ENCODE measurements around the gene OSGIN1.
A peak's percentile ranks its signal among the peaks of the same experiment; 100 is the strongest.

Gene OSGIN1, protein sequence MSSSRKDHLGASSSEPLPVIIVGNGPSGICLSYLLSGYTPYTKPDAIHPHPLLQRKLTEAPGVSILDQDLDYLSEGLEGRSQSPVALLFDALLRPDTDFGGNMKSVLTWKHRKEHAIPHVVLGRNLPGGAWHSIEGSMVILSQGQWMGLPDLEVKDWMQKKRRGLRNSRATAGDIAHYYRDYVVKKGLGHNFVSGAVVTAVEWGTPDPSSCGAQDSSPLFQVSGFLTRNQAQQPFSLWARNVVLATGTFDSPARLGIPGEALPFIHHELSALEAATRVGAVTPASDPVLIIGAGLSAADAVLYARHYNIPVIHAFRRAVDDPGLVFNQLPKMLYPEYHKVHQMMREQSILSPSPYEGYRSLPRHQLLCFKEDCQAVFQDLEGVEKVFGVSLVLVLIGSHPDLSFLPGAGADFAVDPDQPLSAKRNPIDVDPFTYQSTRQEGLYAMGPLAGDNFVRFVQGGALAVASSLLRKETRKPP

GRCh38 chr16:83952940-83953795, at the start of gene OSGIN1:
TSS of gene OSGIN1 (plus strand) at chr16:83953240. CDS start at chr16:83957672, 4,432 bp downstream.
- DNase-seq = peak; percentile 35

DNA sequence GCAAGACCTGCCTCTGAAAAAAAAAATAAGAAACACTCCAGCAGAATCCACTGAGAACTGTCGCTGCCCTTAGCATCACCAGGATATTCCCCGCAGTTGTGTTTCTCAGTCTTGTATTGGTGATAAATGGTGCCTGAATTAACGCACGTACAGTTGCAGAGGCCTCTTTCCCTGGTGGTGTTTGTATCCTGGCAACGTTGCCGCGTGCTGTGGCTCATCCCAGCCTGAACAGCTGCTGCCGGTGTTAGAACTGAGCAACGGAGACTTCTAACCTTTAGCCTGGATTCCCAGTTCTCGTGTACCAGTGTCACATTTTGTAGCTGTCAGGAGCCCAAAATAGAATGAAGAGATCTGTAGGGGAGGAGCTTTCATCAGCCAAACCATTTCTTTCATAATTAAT, 49.3 kb upstream of the OSGIN1 start:
- no peak for DNase-seq

GRCh38 chr16:83906683-83907082, 46.4 kb upstream of the OSGIN1 start:
- DNase-seq = no peak

- DNase-seq = no peak
These were observed 45.9 kb upstream of the OSGIN1 start for GRCh38 chr16:83907111-83907510.

- DNase-seq = no peak
These were observed 45.3 kb upstream of the OSGIN1 start for GRCh38 chr16:83907631-83908250.

GRCh38 chr16:83908798-83909197, 44.2 kb upstream of the OSGIN1 start:
- DNase-seq = no peak

DNA sequence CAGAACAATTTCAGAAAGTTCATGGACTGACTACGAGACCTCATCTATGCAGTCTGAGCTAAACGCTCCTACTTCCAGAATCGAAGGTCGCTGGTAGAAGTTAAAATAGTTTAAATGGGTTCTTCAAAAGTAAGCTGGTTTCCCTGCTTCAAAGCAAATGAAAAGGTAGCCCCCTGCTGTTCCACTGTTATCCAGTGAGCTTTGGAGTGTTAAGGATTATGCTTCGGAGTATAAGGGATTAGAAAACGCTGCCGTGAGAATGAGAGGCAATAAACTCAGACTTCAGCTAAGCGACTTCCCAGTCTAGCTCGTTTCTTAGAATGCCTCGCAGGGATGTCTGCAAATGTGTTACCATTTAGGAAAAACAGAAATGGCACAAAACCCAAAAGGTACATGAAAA, 41.8 kb upstream of the OSGIN1 start:
- DNase-seq = no peak

DNA sequence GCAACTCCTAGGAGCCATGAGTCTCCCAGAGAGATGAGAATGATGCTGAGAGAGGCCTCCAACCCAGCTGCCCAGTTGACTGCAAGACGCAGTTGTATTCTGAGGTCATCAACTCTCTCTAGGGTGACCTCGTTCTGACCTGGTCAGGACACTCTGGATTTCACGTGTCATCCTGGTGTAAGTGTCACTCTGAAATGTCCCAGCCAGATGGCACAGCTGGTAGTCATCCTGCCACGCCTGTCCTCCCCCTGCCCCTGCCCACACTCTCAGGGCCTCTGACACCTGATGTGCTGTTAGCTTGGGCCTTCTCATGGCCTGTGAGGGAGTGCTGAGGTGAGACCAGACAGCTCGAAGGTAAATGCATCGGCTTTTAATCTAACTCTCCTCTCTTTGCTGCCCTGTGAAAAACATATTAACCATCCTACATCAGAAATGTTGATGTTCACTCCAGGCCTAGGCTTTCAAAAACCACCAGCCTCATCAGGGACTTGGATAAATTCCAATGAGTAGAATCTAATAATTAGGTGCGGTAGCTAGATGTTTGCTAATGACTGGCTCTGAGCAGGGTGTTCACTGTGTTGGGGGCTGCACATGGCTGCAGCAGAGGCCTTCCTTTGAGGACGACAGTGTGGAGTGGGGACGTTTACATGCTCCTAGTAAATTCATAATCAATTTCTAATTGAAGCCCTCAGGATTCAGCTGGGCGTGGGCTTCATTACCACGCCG, 40.4 kb upstream of the OSGIN1 start:
- DNase-seq = no peak

DNA sequence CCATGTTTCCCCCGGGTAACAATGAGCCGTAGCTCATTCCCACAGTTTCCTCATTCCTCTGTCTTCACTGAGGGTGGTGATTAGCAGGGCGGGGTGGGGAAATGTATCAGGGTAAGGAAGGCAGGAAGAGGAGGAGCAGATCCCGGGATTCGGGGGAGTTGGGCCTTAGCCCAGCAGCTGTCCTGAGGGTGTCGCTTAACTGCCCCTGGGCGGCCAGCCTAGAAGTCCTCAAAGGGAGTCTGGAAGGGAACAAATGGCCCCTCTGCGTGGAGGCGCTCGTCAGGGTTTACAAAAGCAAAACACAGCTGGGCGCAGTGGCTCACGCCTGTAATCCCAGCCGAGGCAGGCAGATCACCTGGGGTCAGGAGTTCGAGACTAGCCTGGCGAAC, 39.8 kb upstream of the OSGIN1 start:
- DNase-seq = no peak

DNA sequence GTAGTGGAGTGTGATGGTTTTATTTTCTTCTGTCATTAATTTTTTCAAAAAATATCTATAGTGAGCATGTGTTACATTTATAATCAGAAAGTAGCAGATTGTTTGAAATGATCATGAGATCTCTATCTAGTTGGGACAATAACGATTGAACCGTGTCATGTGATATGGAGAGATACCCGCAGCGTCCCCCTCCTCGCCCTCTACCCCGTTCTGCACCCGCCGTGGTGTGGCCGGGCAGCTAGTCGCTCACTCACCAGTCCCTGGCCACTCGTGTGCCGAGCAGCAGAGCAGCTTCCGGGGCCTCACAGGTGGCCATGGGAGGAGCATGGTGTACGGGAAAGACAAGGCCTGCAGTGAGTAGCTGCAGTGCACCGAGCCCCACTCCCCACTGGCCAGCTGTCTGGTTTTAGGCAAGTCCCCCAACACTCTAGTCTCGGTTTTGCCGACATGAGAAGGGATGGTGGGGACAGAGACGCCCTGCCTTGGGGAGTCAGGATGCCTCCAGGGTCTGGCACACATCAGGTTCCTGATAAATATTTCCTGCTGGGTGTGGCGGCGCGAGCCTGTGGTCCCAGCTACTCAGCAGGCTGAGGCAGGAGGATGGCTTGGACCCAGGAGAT, 38.8 kb upstream of the OSGIN1 start:
- DNase-seq = no peak

DNA sequence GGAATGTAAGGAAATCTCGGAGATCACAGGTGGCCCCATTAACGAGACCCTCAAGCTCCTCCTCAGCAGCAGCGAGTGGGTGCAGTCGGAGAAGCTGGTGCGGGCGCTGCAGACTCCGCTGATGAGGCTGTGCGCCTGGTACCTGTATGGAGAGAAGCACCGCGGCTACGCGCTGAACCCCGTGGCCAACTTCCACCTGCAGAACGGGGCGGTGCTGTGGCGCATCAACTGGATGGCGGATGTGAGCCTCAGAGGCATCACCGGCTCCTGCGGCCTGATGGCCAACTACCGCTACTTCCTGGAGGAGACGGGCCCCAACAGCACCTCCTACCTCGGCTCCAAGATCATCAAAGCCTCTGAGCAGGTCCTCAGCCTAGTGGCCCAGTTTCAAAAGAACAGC, 38.0 kb upstream of the OSGIN1 start:
- DNase-seq = no peak

DNA sequence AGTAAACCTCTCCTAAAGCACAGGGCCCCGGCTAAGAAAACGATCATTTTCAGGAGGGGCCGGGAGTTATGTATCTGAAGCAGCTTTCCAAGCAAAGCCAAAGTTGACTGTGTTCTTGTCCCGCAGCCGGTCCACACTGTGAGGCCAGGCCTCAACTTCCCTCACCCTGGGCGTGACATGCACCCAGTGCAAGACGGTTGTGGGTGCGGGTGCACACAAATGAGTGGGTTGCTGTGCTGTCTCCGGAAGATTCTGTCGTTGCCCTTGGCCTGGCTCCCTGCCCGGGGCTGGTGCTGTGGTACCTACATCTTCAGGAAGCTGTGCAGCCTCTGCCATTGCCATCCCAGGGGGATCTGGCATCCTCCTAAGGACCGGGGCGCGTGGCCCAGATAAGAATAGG, 37.5 kb upstream of the OSGIN1 start:
- DNase-seq = no peak

DNA sequence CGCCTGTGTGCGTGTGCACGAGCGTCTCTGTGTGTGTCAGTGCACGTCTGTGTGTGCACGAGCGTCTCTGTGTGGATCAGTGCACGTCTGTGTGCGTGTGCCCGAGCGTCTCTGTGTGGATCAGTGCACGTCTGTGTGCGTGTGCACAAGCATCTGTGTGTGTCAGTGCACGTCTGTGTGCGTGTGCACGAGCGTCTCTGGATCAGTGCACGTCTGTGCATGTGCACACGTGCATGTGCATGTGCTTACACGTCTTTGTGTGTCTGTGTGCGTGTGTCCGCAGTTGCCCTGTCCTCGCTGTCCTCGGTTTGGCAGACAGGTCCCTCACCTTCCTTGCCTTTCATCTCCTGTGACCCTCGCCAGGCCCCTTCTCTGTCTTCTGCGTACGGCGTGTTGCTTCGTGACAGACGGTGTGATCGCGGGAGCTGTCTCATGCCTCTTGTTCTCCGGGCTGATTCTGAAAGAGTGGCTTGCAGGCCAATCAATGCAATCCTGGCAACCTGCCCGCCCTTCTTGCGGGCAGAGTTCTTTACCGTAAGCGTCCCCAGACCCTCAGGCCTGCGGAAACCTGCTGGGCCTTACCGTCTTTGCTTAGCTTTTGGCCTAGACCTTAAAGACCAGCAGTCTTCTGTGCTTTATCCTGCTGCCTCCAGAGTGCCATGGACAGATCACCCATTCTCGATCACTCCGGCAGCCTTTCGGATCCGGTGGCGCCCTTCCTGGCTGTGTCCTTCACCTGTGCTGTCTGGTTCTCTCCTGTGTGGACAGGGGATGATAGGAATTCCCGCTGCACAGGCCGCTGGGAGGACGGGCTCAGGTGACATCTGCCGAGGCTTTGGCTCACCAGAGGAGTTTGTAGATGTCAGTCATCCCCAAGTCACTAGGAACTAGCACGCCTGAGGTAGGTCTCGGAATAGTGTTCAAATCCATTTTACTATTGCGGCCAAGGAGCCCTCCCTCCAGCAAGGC, 35.6 kb upstream of the OSGIN1 start:
- no peak for DNase-seq

DNA sequence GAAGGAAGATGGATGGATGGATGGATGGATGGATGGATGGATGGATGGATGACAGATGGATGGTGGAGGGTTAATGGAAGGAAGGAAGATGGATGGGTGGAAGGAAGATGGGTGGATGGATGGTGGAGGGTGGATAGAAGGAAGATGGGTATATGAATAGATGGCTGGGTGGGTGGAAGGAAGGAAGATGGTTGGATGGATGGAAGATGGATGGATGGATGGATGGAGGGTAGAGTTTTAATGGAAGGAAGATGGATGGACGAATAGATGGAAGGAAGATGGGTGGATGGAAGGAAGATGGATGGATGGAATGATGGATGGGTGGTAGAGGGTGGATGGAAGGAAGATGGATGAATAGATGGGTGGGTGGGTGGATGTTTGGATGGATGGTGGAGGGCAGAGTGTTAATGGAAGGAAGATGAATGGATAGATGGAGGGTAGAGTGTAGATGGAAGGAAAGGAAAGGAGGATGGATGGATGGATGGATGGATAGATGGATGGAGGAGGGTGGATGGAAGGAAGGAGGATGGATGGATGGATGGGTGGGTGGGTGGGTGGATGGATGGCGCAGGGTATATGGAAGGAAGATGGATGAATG, 32.0 kb upstream of the OSGIN1 start:
- DNase-seq = no peak

DNA sequence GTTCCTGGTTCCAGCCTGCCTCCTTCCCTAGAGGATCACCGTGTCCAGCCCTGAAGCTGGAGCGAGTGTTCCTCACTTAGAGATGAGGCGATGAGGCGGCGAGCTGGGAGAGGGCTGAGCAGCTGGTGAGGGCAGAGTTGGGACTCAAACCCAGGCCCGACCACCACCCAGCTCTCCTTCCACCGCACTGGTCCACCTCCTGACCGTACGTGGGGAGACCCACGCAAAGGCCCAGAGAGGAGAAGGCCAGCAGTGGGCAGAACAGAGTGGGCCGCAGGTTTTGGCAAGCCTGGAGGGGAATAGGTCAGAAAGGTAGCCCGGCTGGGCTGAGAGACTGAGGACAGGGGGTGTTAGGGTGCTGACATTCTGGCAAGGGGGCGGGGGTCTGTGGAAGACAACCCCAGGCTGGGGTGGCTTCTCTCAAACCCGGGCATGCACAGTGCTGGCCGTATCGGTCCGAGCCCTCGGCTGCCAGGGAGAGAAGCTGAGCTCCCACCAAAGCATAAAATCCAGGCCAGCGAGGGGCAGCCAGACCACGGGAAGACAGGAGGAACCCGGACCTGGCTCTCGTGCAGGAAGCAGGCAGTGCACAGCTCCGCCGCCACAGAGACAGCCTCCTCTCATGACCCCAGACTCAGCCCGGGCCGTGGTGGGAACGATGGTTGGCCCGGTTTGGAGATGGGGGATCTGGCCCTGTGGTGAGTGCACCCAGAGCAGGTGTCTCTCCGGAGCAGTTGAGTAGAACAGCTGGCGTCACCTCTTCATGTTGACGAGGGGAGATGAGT, 29.3 kb upstream of the OSGIN1 start:
- DNase-seq = no peak

- DNase-seq = no peak
These were observed 28.4 kb upstream of the OSGIN1 start for GRCh38 chr16:83924686-83925085.

GRCh38 chr16:83925095-83925905, 27.7 kb upstream of the OSGIN1 start:
- no peak for DNase-seq

GRCh38 chr16:83925957-83926725, 26.9 kb upstream of the OSGIN1 start:
- no peak for DNase-seq

All from NCI-H2029 treated with DMSO at 0.1 percent for 48 hours (cell line).